Small intestine (tissue), 7 donors: ENCODE results near the gene MS4A6E. TPM values are rescaled to one million over a fixed set of nuclear protein-coding genes. Genes with fewer than 3 reads are reported as not detected.
"Not testable (repeated sequence)": the region's sequence is repeated elsewhere in the genome, so short reads cannot be mapped to it uniquely, and the experiment has no call there.

Source experiments
- DNase-seq, 2 donors: peaks; one replicate each; pipeline versions ENCODE4 v3.0.0 to v3.0.0-alpha.2; 2013
- FAIRE-seq: peaks from 2 replicates; lab custom pipeline; 2012; peaks lifted over from hg19 to GRCh38; lab: Jason Lieb, UNC
- H3K27ac ChIP-seq, 3 donors: one replicate each; pipeline ENCODE4 v1.5.1; 2013; ENCODE audit warnings: low read length in 2 of 3, mild to moderate bottlenecking in 2 of 3, control low read depth in 1 of 3, inconsistent platforms in 1 of 3, low read depth in 1 of 3, moderate library complexity in 1 of 3
- H3K27me3 ChIP-seq, 3 donors: one replicate each; pipeline ENCODE4 v1.6.1; 2013; ENCODE audit warnings: low read length in 3 of 3, inconsistent platforms in 1 of 3; ENCODE audit not compliant: control insufficient read depth in 3 of 3, insufficient read depth in 3 of 3
- H3K36me3 ChIP-seq, 3 donors: one replicate each; pipeline ENCODE4 v1.6.1; 2013; ENCODE audit warnings: low read length in 3 of 3, inconsistent platforms in 1 of 3, low read depth in 1 of 3, mild to moderate bottlenecking in 1 of 3, moderate library complexity in 1 of 3; ENCODE audit not compliant: control insufficient read depth in 3 of 3, insufficient read depth in 2 of 3
- H3K4me1 ChIP-seq, 3 donors: one replicate each; pipeline ENCODE4 v1.6.1; 2013; ENCODE audit warnings: low read length in 2 of 3, inconsistent platforms in 1 of 3, low read depth in 1 of 3, mild to moderate bottlenecking in 1 of 3, moderate library complexity in 1 of 3; ENCODE audit not compliant: control insufficient read depth in 3 of 3, insufficient read depth in 2 of 3
- H3K4me3 ChIP-seq, 3 donors: one replicate each; pipeline ENCODE4 v1.5.1; 2013; ENCODE audit warnings: low read length in 3 of 3, control low read depth in 1 of 3, inconsistent platforms in 1 of 3, low read depth in 1 of 3, mild to moderate bottlenecking in 1 of 3, moderate library complexity in 1 of 3
- H3K9me3 ChIP-seq, 2 donors: one replicate each; pipeline ENCODE4 v1.6.1; 2013; ENCODE audit warnings: low read depth in 1 of 2, low read length in 1 of 2; ENCODE audit not compliant: control insufficient read depth in 2 of 2, insufficient read depth in 1 of 2
- WGBS, 3 donors: extraction: QIAGEN DNeasy Blood & Tissue Kit; methylation state at CpG; one replicate each; pipeline ENCODE4 v1.1.7; 2013; 5-methylcytosine and 5-hydroxymethylcytosine counted together
- polyA plus RNA-seq, 4 donors: library from polyadenylated mRNA; stranded (reverse) in 3 of 4; unstranded in 1 of 4; fragments of 200-250 nt in 3 of 4; fragments of 120-200 nt in 1 of 4; gene quantifications; one replicate each; pipeline versions ENCODE4 v1.2.1 to v1.2.3, GENCODE V29; 2013
- donor health status: healthy with polysubstance abuse.
- donor health status: control.
- donor health status: control.
- donor health status: Bipolar disorder and iron deficiency.
- donor health status: healthy.

The MS4A6E gene
- polyA plus RNA-seq, 4 donors: 0.18 TPM; not detected in 3

DNA sequence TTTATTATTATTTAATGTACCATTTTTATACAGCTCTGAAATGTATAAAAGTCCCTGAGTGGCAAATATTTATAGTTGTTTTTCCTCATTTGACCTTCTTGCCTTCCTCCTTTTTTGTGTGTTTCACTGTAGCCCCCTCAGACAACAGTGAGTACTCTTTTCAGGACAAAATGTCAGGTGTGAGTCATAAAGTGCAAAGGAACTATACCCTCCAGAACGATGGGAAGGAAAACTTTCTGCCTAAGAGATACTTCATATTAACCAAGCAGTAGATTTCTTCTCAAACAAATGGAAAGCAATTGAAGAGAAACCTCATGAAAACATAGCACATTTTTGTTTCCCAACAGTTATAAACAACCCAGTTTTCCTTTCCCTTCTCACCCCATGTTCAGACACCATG lies 35.2 kb downstream of the MS4A6E start:
- Histone ChIP-seq H3K9me3 (peaks cover 0 to 18% of the 10 kb centered on the region in 2 donors), H3K36me3 (no peaks in the 10 kb centered on the region), H3K4me3 (no peak overlapping the region), H3K27ac (no peak overlapping the region), H3K27me3 (no peaks in the 10 kb centered on the region), H3K4me1 (no peaks in the 10 kb centered on the region)
- 6 to 30% (median 9%) methylated on average over 1 of the region's 1 CpG for WGBS, 3 donors
- DNase-seq (no peak), FAIRE-seq (no peak)

DNA sequence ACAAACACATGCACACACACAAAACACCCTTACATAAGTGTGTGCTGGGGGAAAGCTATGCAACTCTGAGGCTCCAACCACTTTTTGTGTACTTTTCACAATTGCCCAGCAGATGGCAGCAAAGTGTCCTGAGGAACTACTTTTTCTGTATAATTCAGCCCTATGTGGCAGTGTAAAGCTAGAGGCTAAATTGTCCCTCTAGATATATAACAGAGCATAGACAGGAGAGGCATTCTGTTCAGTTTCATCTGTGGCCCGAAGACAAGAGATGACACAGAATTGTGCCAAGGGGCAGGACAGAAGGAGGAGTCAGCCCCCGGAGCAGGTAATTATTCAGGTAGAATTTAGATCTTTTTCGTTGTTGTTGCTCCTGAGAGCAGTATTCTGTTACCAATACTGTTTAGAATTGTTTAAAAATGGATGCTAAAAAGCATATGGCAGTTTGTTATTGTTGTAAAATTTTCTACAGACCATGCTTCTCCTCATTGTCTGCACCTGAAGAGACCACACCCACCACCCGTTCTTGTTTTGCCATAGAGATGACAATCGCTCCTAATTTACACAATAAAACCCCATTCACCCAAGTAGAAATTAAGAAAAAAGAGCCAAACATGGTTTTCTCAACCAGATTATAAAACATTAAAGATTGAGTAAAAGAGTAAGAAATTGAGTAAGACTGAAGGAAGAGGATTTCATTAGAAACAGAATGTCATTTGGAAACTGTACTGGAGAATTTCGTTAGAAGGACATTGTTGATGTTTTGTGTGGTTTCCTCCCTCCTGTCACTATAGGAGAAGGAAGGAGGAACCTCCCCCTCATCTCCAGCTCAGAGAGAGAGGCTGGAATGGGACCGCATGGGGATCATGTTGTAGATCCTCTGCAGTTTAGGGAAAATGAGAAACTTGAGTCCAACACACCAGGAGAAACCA lies 36.8 kb downstream of the MS4A6E start:
- H3K27ac ChIP-seq: no peak overlapping the region
- 49 to 56% (median 50%) methylated on average over 7 of the region's 7 CpGs for WGBS, 3 donors

DNA sequence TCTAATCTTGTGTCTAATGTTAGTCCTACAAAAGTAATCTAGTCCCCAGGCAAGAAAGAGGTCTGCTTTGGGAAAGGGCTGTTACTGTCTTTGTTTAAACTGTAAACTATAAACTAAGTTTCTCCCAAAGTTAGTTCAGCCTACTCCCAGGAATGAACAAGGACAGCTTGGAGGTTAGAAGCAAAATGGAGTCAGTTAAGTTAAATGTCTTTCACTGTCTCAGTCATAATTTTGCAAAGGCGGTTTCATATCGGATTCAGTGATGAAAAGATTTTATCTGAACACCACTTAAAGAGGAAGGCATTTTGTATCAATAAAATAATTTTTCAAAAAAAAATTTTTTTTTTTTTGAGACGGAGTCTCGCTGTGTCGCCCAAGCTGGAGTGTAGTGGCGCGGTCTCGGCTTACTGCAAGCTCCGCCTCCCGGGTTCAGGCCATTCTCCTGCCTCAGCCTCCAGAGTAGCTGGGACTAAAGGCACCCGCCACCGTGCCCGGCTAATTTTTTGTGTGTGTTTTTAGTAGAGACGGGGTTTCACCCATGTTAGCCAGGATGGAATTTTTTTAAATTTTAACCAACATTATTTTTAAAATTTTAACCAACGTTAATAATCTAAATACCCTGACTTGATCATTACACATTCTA lies 39.3 kb downstream of the MS4A6E start:
- not testable (repeated sequence) for H3K27ac ChIP-seq, H3K4me3 ChIP-seq, H3K4me1 ChIP-seq, H3K27me3 ChIP-seq, DNase-seq, H3K36me3 ChIP-seq, FAIRE-seq, H3K9me3 ChIP-seq
- WGBS, 3 donors: 86 to 94% (median 91%) methylated on average over 15 of the region's 15 CpGs

More for the DNA sequence above, 36.8 kb downstream of the MS4A6E start:
- Histone ChIP-seq H3K27me3 (no peaks in the 10 kb centered on the region), H3K9me3 (peaks cover 0 to 18% of the 10 kb centered on the region in 2 donors), H3K4me3 (no peak overlapping the region), H3K36me3 (no peaks in the 10 kb centered on the region), H3K4me1 (no peaks in the 10 kb centered on the region)
- no peak for FAIRE-seq
- peak; percentile 74 to 76 for DNase-seq

DNA sequence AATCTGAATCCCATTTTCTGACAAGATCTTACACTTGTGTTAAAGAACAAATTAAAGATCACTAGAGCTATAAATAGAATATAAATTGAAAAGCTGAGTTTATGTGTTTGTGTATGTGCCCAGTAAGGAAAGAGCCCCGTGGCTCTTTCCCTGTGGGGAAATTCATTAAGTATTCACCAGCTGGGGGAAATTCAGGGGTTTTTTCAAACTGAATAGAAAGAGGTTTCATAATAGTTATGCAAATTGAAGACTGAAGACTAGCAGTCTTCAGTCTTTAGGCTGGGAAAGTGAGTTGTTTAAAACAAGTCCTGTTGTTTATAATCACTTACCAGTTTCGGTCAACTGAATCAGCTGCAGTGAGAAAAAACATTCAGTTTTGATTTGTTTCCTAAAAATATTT lies 40.0 kb downstream of the MS4A6E start:
- FAIRE-seq (no peak), DNase-seq (no peak)
- Histone ChIP-seq H3K4me1 (peaks cover 0 to 6% (median 0%) of the 10 kb centered on the region in 3 donors), H3K27me3 (no peaks in the 10 kb centered on the region), H3K9me3 (no peaks in the 10 kb centered on the region), H3K4me3 (no peak overlapping the region), H3K36me3 (no peaks in the 10 kb centered on the region), H3K27ac (no peak overlapping the region)
- 39 to 56% (median 55%) methylated on average over 2 of the region's 2 CpGs for WGBS, 3 donors

DNA sequence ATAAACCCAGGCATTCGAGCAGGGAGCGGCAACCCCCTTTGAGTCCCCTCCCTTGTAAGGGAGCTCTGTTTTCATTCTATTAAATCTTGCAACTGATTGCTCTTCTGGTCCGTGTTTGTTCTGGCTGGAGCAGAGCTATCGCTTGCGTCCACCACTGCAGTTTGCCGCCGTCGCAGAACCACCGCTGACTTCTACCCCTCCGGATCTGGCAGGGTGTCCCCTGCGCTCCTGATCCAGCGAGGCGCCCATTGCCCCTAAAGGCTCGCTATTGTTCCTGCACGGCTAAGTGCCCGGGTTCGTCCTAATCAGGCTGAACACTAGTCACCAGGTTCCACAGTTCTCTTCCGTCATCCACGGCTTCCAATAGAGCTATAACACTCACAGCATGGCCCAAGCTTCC lies 40.8 kb downstream of the MS4A6E start:
- peaks cover 0 to 6% (median 0%) of the 10 kb centered on the region in 3 donors for H3K4me1 ChIP-seq
- FAIRE-seq (no peak), DNase-seq (no peak)
- H3K27ac ChIP-seq: no peak overlapping the region
- no peaks in the 10 kb centered on the region for H3K27me3 ChIP-seq
- 90 to 95% (median 94%) methylated on average over 19 of the region's 19 CpGs for WGBS, 3 donors
- H3K9me3 ChIP-seq: no peaks in the 10 kb centered on the region
- H3K36me3 ChIP-seq: no peaks in the 10 kb centered on the region
- H3K4me3 ChIP-seq: no peak overlapping the region

DNA sequence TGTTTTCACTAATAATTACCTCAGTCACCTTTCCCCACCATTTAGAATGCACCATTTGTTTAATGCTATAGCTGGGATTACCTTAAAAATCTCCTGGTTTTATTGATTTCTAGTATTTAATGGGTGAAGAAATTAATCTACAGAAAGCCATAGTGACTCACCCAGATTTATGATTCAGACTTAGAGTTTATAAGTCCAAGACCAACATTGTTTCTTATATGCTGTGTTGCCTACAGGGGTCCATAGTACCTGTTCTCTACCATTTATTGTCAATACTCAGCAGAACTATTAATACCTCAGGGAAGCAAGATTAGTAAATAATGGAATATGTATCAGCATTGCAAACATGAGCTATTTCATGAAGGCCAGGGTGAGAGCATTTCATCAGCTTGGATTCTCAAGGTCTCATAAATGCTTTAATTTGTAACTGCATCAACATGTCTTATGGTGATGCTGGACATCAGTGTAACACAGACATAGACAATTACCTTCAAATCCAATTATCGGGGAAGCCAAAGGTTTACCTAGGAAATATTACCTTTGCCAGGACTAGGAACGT lies 43.3 kb downstream of the MS4A6E start:
- DNase-seq: peak in 1 of 2 donors; percentile 13
- Histone ChIP-seq H3K4me3 (no peak overlapping the region), H3K27me3 (no peaks in the 10 kb centered on the region), H3K36me3 (no peaks in the 10 kb centered on the region), H3K4me1 (peaks cover 0 to 6% (median 0%) of the 10 kb centered on the region in 3 donors), H3K27ac (no peak overlapping the region), H3K9me3 (no peaks in the 10 kb centered on the region)
- WGBS, 3 donors: 6 to 47% (median 20%) methylated on average over 2 of the region's 2 CpGs
- no peak for FAIRE-seq

DNA sequence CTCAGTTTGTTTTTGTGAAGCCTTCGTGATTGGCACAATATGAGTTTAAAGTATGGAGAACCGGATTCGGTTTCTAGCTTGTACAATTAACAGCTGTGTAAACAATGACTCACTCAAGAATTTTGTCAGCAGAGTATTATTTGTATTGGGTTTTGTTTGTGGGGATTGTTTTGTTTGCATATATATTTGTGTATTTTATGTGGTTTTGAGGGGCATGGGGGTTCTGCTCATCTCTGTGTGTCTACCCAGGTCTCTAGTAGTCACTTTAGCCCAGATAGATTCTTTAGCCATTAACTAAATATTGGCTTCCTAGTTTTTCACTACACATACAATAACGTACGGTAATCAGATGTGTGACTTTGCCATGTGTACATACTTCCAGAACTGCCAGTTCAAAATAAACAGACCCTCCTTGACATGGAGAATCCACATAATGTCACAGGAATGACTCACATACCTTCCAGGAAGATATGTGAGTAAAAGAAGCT lies 43.8 kb downstream of the MS4A6E start:
- WGBS, 3 donors: 10 to 34% (median 27%) methylated on average over 5 of the region's 5 CpGs
- H3K9me3 ChIP-seq: no peaks in the 10 kb centered on the region
- no peak overlapping the region for H3K4me3 ChIP-seq
- DNase-seq: peak; percentile 32 to 42
- no peaks in the 10 kb centered on the region for H3K36me3 ChIP-seq
- FAIRE-seq: no peak
- H3K27ac ChIP-seq: no peak overlapping the region
- peaks cover 0 to 6% (median 0%) of the 10 kb centered on the region in 3 donors for H3K4me1 ChIP-seq
- no peaks in the 10 kb centered on the region for H3K27me3 ChIP-seq

DNA sequence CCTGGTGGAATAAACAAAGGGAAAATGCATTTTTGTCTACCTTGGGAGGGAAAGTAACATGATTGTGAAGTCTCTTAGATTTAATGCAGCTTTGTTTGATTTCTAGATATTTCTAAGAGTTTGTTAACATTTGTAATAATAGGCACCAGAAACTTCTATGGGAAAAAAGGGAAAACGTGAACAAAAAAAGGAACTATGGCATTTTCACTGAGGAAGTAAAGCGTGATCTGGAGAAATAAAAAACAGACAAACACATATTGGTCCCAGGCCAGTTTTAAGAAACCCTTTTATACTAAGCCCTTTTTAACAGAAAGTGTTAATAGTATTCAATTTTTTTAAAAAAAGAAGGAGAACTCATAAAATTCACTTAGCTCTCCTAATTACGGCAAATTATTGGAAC lies 44.3 kb downstream of the MS4A6E start:
- FAIRE-seq: no peak

More for the DNA sequence above, 44.3 kb downstream of the MS4A6E start:
- Histone ChIP-seq H3K4me3 (no peak overlapping the region), H3K4me1 (peaks cover 0 to 6% (median 0%) of the 10 kb centered on the region in 3 donors), H3K27me3 (no peaks in the 10 kb centered on the region), H3K27ac (no peak overlapping the region), H3K9me3 (no peaks in the 10 kb centered on the region), H3K36me3 (no peaks in the 10 kb centered on the region)
- WGBS, 3 donors: 73 to 83% (median 79%) methylated on average over 3 of the region's 3 CpGs
- no peak for DNase-seq
